Esophagus squamous epithelium (tissue), 4 donors: Measurements from ENCODE around the gene HMOX1.

Experiments
- CTCF ChIP-seq, 6 experiments: fragments of 450-650 bp in 4 of 6; fragments of 200-600 bp in 2 of 6; sonication (generic) in 2 of 6; IDR thresholded peaks; one replicate each; pipeline ENCODE4 v1.5.1; 2016 to 2019; ENCODE audit warnings: antibody characterized with exemption in 6 of 6, mild to moderate bottlenecking in 4 of 6, moderate library complexity in 4 of 6
- POLR2A ChIP-seq, 4 donors: fragments of 450-650 bp; IDR thresholded peaks; one replicate each; pipeline ENCODE4 v1.6.1; 2017; ENCODE audit warnings: antibody characterized with exemption in 4 of 4, mild to moderate bottlenecking in 4 of 4, moderate library complexity in 3 of 4

GRCh38 chr22:35393116-35394010 is 12.5 kb downstream of the HMOX1 start:
- TF ChIP-seq CTCF (IDR thresholded peaks at IDR 0.05) (no peak), POLR2A (IDR thresholded peaks at IDR 0.05) (no peak)
